ENCODE data around the gene FAM193A.
A peak's percentile ranks its signal among the peaks of the same experiment; 100 is the strongest.
"Not testable (repeated sequence)": the region's sequence is repeated elsewhere in the genome, so short reads cannot be mapped to it uniquely, and the experiment has no call there.

The FAM193A gene

GRCh38 chr4:2695346-2696060, 159.1 kb downstream of the FAM193A start:
- no peak for DNase-seq

- no peak for DNase-seq
Measured at GRCh38 chr4:2696423-2696822, 160.0 kb downstream of the FAM193A start.

GRCh38 chr4:2697995-2698414, 161.6 kb downstream of the FAM193A start:
- no peak for DNase-seq

GRCh38 chr4:2698504-2698903, 162.1 kb downstream of the FAM193A start:
- DNase-seq, result no peak

- no peak for DNase-seq
Measured at GRCh38 chr4:2698951-2699505, 162.6 kb downstream of the FAM193A start.

- DNase-seq, result no peak
Measured at GRCh38 chr4:2699534-2699933, 163.1 kb downstream of the FAM193A start.

GRCh38 chr4:2700031-2700430, 163.6 kb downstream of the FAM193A start:
- DNase-seq, result no peak

- no peak for DNase-seq
Measured at GRCh38 chr4:2702361-2702760, 165.9 kb downstream of the FAM193A start.

- no peak for DNase-seq
Measured at GRCh38 chr4:2702770-2703169, 166.3 kb downstream of the FAM193A start.

GRCh38 chr4:2712261-2712842, 175.9 kb downstream of the FAM193A start:
- no peak for DNase-seq

- DNase-seq, result no peak
Measured at GRCh38 chr4:2713337-2713736, 176.9 kb downstream of the FAM193A start.

- peak; percentile 66 for DNase-seq
Measured at GRCh38 chr4:2714061-2714770, 177.8 kb downstream of the FAM193A start.

GRCh38 chr4:2714918-2715317, 178.5 kb downstream of the FAM193A start:
- DNase-seq, result no peak

- DNase-seq, result no peak
Measured at GRCh38 chr4:2715426-2715825, 179.0 kb downstream of the FAM193A start.

GRCh38 chr4:2716236-2716635, 179.8 kb downstream of the FAM193A start:
- no peak for DNase-seq

GRCh38 chr4:2721586-2721985, 185.1 kb downstream of the FAM193A start:
- no peak for DNase-seq

GRCh38 chr4:2722033-2722432, 185.6 kb downstream of the FAM193A start:
- no peak for DNase-seq

GRCh38 chr4:2723751-2724150, 187.3 kb downstream of the FAM193A start:
- no peak for DNase-seq

- no peak for DNase-seq
Measured at GRCh38 chr4:2725380-2725779, 188.9 kb downstream of the FAM193A start.

- not testable (repeated sequence) for DNase-seq
Measured at GRCh38 chr4:2726881-2727280, 190.4 kb downstream of the FAM193A start.

GRCh38 chr4:2728221-2728620, 191.8 kb downstream of the FAM193A start:
- no peak for DNase-seq

GRCh38 chr4:2728806-2729532, 192.5 kb downstream of the FAM193A start:
- DNase-seq, result no peak

- no peak for DNase-seq
Measured at GRCh38 chr4:2729533-2729875, 193.1 kb downstream of the FAM193A start.
